Stimulated activated CD4-positive, alpha-beta T cell treated with anti-CD3 and anti-CD28 coated beads, Interleukin-1b, Interleukin-23, amount 100 ng/mL, for 24 hours (primary cell): Measurements from ENCODE around the gene LIG1.

Experiments
- DNase-seq, 4 experiments: peaks; one replicate each; pipeline ENCODE4 v3.0.0-alpha.2; 2020; ENCODE audit warnings: low read depth in 4 of 4, low spot score in 1 of 4

LIG1 gene

DNA sequence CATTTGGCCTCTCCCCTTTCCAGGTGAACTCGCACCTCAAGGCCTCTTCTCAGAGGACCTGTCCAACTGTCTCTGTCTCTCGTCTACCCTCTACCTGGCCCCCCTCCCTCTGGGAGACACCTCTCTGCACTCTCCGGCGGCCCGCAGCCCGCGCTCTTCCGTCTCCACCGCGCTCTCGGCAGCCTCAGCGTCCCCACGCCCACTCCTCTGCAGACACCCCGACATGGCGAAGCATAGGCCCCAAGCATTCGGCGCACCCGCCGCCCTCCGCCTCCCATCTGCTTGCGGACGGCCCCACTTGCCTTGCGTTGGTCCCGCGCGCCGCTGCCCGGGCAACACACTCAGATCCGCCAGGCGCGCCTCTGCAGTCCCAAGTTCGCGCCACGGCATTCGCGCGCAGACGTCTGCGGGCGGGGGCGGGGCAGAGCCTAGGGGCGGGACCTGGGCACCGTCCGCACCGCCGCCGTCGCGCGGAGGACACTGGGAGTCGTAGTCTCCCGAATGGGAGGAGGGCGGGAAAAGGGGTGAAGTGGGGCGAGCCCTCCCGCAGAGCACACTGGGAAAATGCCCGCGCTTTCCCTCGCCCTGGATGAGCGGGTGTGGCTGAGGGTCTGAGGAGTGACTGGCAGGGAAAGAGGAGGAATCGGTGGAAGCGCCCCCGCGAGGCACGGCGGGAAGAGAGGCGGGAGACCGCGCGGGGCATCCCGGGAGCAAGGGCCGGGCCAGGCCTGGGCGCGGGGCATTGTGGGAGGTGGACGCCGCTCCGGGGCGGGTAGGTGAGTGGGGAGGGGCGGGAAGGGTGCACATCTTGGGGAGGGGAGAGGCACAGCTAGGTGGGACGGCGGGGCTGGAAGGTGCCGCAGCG lies at the start of gene LIG1, which contains the start of gene ZSWIM9:
LIG1 (minus strand) TSS at position 406 of the 865 bp plus-strand sequence. CDS start 4,778 bp downstream, outside the sequence.
ZSWIM9 (plus strand) TSS at position 742 of the 865 bp plus-strand sequence. CDS start 1,123 bp downstream, outside the sequence.
- DNase-seq: peak; percentile 77 to 88 (median 85)

DNA sequence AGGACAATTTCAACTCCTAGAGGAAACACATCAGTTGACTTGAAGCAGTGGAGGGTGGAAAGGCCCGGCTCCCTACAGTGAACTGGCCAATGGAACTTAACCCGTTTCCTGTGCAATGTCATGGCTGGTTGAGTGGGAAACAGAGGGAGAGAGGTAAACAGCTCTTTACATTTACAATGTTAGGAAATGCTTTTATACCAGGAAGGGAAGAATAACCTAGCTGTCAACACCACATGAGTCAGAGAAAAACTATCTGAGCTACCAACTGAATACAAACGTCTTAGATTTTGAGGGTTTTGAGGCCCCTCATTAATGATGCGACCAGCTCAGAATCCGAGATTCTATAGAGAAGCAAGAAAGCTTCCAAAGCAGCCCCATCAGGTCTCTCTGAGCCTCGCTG lies 48.9 kb upstream of the LIG1 start:
- DNase-seq: no peak

DNA sequence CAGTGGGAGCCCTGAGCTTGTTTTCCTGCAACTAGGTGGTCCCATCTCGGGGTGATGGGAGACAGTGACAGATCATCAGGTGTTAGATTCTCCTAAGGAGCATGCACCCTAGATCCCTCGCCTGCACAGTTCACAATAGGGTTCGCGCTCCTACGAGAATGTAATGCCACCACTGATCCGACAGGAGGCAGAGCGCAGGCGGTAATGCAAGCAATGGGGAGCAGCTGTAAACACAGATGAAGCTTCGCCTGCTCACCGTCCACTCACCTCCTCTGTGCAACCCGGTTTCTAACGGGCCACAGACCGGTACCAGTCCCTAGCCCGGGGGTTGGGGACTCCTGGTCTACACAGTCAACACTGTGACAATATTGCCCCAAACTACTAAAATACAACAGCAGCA lies 46.8 kb upstream of the LIG1 start:
- no peak for DNase-seq

DNA sequence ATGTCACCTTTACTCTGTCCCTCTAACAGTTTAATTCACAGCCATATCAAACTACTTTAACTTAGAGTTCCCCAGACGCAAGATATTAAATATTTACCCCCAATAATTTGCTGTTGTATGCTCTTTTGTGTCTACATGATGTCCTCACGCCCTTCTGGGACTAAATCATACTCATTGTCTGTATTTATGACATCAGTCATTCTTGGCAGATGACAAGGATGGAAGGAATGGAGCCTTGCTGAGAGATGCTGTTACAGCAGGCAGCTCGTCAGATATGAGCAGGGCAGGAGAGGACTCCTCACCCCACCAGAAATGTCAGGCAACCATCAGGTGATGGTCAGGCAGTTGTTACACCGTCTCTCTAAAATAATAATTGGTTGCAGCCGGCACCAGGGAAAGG lies 43.8 kb upstream of the LIG1 start:
- DNase-seq: no peak

DNA sequence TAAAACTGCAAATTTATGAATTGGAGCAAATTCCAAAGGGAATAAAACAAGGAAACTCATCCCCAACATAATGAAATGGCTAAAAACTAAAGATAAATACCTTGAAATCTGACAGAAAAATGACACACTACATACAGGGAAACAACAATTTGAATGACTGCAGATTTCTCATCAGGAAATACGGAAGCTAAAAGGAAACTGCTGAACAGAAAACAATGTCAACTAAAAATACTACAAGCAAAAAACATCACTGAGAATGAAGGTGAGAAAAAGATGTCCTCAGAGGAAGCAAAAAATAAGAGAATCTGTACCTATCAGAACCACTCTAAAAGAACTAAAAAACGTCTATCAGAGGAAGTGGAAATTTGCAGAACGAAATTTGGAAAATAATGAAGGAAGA lies 39.9 kb upstream of the LIG1 start:
- no peak for DNase-seq

DNA sequence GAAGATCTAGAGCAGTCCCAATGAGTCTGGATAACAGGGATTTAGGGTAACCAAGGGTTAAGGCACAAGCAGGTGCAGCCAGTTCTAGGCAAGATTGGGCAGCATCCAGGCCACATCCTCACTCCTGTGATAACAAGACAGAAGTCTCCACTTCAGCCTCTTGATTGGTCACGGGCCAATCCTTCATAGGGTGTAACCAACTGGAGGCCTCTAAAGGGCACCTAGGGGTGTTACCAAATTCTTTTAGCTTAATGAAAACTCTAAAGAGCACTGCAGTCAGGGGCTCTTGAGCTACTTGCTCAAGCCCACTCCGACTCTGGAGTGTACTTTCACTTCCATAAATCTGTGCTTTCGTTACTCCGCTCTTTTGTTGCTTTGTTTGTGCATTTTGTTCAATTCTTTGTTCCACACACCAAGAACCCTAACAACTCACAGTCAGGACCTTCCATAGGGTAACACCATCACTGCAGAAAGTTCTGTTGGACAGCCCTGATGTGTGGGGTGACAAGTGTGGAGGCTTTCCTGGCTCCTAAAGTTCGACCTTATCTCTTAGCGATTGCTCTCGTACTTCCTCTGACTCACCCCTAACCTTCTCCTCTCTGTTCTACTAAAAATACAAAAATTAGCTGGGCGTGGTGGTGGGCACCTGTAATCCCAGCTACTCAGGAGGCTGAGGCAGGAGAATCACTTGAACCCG lies 36.4 kb upstream of the LIG1 start:
- no peak for DNase-seq

DNA sequence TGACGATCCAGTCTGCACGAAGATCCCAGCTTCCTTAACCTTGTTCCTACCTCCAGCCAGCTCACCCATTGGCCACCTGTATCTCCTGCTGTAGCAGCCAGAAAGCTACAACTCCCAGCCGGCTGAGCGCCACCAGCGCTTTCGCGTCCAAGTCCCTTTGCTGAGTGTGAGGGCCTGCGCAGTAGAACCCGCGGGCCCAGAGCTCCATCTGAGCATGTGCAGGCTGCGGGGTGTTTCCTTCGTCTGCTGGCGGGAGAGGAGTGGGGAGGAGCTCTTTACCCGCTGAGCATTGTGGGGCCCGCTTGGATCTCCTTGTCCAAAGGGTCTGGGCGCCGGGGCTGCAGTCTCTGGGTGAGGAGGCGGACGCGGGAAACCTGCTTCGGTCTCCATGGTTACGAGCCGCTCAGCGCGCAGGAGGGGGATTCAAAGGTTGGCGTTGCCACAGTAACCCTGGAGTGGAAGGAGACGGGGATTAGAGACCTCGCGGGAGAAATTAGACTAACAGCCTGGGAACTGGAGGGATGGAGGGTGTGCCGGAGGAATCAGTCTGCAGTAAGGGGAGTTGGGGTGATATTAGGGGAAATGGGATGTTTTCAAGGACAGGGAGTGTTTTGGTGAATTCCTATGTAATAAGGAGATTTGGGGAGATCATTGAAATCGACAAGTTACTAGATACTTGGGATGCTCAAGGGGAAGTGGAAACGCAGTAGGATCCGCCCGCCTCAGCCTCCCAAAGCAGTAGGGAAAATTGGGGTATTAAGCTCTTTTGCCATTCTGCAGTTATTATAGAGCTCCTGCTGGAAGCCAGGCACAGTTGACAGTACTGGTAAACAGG lies 33.9 kb upstream of the LIG1 start:
- DNase-seq: peak; percentile 73 to 90 (median 84)

DNA sequence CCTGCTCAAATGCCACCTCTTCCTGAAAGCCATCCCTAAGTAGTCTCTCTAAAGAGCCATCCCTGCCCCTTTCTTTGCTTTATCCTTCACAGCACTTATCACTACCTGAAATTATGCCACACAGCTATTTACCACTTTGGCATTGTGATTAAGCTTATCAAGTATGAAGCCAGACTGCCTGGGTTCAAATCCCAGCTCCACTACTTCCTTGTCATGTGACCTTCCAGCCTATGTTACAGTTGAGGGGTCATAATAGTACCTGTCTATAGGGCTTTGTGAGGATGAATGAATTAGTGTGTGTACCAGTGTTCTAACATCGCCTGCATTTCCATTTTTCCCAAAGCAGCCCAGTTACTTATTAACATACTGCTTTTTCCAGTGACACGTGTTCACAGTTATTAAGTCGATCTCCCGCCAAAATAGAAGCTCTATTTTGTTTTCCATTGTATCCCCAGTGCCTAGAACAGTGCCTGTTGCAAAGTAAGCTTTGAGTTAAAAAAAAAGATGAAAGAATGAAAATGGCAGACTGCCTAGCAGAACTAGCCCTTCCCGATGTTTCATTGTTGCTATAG lies 33.2 kb upstream of the LIG1 start:
- no peak for DNase-seq

DNA sequence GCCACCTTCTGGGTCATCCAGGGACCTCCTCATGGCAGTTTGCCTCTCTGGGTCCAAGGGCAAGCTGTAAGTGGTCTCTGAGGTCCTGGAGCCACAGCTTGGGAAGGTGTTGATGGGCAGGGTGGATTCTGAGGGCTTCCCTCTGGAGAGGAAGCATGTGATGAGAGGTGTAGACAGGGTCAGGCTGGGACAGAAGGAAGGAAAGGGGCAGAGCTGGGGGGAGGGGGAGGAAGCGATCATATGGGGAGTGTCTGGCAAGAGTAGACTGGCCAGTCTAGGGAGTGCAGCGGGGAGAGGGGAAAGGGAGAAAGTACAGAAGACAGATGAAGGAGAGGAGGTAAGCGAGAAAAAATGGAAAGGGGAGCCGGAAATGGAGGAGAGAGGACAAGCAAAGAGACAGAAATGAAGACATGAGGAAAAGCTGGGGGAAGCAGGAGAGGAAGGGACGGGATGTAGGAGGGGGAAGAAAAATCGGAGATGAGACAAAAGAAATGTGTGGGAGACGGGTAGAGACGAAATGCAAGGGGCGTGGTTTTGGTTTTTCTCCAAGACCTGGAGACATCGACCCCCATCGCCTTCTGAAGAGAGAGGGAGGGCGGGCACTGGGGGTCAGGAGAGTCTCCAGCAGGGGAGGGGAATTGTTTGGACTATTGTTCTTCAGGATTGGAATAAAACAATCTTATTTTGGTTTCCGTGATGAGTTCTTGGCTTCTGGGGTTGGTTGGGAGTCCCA lies 27.0 kb upstream of the LIG1 start:
- DNase-seq: no peak

DNA sequence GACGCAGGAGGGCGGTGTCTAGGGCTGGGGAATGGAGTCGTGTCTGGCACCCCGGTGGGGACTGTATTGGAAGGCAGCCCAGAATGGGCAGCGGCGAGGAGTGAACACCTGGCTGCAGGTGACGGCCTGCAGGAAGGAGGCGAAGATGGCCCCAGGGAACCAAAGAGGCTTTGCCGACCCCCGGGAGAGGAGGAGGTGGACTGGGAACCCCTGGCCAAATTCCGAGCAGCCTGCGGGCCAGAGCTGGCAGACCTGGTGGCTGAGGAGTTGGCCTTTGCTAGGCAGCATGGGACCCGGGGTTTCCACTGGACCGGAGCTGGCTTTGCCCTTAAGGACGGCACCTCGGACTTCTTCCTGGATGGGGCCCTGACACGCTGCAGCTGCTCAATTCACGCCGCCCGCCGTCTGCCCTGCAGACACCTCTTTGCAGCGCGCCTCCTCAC lies 26.2 kb upstream of the LIG1 start:
- DNase-seq: no peak

DNA sequence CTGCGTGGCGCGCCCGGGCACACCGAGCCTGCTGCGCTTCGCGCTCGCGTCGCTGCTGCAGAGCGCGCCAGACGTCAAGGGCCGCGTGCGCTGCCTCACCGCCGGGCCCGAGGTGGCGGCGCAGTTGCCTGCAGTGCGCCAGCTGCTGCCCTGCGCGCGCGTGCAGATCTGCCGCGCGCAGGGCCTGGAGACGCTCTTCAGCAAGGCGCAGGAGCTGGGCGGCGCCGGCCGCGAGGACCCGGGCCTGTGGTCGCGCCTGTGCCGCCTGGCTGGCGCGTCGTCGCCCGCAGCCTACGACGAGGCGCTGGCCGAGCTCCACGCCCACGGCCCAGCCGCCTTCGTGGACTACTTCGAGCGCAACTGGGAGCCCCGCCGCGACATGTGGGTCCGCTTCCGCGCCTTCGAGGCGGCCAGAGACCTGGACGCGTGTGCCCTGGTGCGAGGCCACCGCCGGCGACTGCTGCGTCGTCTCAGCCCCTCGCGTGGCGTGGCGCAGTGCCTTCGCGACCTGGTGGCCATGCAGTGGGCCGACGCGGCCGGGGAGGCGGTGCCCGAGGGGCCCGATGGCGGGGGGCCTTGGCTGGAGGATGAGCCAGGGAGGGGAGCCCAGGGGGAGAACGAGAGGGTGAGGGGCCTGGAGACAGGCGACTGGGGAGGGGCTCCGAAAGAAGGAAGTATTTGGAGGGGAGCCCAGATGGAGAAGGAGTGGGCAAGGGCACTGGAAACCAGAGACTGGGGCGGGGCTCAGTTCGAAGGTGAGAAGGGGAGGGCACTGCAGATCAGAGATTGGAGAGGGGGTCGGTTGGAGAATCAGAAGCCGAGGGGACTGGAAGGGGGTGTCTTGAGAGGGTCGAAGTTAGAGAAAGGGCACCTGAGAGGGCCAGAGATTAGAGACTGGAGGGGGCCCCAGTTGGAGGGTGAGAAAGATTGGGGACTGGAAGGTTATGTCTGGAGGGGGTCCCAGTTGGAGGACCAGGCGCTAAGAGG lies 25.0 kb upstream of the LIG1 start:
- DNase-seq: no peak

DNA sequence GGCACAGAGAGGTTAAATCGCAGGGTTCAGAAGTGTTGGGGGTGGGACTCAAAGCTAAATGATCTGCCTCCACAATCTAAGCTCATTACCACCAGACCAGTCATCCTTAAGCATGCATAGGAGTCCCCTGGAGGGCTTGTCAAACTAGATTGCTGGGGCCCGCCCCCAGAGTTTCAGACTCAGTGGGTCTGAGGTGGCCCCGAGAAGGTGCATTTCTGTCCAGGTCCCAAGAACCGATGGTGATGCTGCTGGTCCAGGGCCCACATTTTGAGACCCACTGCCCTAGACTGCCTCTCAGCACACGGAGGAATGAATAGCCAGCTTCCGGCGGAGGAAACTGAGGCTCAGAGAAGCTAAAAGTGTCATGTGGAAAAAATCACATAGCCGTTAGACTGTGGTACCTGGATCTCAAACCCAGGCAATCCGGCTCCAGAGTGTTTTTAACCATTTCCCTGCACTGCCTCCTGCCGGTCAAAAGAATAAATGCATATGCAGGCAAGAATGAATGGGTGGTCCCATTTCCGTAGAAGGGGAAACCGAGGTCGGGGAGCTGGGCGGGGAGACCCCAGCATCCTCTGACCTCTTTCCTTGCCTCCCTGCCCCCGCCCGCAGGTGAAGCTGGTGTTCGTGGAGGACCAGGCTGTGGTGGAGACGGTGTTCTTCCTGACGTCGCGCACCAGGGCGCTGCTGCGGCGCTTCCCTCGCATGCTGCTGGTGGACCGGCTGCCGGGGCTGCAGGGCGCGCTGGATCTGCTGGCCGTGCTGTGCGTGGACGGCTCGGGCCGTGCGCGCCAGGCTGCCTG lies 24.1 kb upstream of the LIG1 start:
- DNase-seq: peak in 1 of 4 experiments; percentile 21

DNA sequence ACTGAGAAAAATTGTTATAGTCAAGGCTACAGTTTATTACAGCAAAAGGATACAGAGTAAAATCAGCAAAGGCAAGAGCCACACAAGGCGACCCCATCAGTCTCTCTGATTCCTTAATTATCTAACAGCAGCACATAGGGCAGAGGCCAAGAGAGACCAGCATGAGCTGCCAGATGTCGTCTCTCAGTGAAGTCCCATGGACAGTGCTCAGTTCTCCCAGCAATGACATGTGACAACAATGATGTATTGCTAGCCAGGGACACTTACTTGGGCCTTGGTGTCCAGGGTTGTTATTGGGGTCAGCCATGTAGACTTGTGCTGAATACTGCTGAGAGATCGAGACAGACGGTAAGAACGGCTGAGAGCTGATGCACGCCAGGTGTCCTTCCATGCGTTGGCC lies 22.6 kb upstream of the LIG1 start:
- no peak for DNase-seq

DNA sequence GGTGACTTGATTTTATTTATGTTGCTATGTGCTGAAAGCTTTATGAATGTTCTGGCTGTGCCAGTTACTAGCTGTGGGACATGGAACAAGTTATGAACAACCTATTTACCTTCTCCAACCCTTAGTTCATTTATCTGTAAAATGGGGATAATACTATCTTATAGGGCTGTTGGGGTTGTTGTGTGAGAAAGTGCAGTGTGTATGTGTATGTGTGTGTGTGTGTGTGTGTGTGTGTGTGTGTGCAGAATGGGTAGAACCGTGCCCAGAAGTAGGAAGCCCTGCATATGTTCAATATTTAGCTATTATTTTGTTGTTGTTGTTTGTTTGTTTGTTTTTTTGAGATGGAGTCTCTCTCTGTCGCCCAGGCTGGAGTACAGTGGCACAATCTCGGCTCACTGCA lies 20.7 kb upstream of the LIG1 start:
- DNase-seq: no peak

DNA sequence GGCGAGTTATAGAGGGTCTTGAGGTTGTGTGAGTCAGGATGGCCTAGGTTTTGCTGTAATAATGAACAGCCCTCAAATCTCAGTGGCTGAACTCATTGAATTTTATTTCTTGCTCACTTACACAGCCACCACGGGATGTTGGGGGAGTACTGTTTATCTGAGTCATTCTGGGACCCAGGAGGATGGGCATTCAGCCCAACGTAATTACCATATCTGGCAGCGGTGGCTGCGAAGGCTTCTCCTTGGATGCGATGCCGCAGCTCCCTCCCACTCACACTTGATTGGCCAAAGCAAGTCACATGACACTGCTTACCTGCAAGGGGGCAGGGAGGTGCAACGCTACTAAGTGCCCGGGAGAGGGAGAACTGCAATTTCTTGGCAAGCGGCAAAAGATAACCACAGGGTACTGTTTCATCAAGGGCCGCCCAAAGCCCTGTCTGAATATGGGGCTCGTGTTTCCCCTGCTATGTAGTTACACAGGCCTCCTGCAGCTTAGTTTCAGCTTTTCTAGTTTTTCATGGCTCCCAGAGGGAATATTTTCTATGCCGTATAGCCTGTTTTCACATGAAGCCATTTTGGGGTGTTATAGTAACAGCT lies 20.2 kb upstream of the LIG1 start:
- DNase-seq: no peak

DNA sequence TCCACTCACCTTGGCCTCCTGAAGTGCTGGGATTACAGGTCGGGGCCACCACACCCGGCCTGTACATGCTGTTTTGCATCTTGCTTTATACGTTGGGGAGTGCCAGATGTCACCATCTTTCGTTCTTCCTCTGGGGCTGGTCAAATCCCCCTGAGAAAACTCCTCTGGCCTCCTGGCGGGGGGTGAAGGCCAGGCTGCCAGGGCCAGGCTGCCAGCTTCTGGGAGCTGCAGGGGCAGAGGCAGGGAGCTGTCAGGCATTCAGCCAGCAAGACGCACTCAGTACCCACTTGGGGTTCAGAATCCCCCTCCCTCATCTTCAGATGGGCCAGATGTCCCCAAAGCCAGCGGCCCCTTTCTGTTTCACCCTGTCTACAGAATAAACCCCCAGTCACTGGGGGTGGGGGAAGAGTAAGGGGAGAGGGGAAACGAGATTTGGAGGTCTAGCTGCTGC lies 16.4 kb upstream of the LIG1 start:
- DNase-seq: no peak

DNA sequence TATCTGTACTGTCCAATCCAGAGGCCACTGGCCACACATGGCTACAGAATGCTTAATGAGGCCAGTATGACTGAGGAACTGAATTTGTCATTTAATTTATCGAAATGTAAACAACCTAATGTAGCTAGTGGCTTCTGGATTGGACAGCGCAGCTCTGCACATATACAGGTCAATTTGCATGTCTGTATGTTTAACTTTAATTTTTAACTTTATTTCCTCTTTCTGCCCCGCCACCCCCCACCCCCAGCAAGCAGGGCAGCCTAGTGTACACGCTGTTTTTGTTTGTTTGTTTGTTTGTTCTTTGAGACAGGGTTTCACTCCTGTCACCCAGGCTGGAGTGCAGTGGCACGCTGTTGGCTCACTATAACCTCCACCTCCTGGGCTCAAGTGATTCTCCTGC lies 15.9 kb upstream of the LIG1 start:
- DNase-seq: no peak

DNA sequence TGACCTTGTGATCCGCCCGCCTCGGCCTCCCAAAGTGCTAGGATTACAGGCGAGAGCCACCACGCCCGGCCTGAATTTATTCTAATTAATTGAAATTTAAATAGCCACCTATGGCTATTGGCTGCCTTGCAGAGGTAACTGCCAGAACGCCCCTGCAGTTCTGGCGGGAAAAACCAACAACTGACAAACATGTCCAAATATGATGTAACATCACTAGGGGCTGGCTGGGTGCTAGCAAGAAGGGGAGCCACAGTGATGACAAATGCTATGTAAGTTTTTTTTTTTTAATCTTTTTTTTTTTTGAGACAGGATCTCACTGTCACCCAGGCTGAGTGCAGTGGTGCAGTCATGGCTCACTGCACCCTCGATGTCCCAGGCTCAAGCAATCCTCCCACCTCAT lies 13.2 kb upstream of the LIG1 start:
- DNase-seq: no peak
